ENCODE data around the gene ABCC4. TPM values are rescaled to one million over a fixed set of nuclear protein-coding genes. Genes with fewer than 3 reads are reported as not detected.

The ABCC4 gene
- total and polyA plus RNA-seq, 4 donors = 0.74 to 22.5 (median 2.0) TPM

DNA sequence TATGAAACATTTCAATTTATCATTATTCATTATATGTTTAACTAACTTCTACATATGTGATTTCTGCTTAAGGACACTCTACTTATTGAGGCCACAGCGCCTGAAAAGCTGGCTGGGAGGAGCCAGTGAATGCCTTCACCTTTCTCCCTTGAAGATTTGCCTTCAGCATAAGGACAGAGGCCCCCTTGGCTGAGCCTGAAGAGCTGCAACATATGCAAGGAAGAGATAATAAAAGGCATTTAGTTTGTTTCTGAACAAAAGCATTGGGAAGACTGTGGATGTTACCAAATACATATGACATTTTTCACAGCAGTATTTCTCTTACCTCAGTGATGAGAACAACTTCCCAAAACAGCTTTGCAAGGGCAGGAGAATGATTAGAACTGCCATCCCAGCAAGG lies 92.1 kb downstream of the ABCC4 start:
- TF ChIP-seq, protein P1, sequence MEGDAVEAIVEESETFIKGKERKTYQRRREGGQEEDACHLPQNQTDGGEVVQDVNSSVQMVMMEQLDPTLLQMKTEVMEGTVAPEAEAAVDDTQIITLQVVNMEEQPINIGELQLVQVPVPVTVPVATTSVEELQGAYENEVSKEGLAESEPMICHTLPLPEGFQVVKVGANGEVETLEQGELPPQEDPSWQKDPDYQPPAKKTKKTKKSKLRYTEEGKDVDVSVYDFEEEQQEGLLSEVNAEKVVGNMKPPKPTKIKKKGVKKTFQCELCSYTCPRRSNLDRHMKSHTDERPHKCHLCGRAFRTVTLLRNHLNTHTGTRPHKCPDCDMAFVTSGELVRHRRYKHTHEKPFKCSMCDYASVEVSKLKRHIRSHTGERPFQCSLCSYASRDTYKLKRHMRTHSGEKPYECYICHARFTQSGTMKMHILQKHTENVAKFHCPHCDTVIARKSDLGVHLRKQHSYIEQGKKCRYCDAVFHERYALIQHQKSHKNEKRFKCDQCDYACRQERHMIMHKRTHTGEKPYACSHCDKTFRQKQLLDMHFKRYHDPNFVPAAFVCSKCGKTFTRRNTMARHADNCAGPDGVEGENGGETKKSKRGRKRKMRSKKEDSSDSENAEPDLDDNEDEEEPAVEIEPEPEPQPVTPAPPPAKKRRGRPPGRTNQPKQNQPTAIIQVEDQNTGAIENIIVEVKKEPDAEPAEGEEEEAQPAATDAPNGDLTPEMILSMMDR (IDR thresholded peaks at IDR 0.05; ENCODE audit: low read depth, low read length, missing input control) = no peak
- TF ChIP-seq RXRA (IDR thresholded peaks at IDR 0.05) (no peak), JUND (IDR thresholded peaks at IDR 0.05) (no peak), NR2F2 (IDR thresholded peaks at IDR 0.05) (no peak)
- H3K9ac ChIP-seq (ENCODE audit: low read depth in 1 of 2, low read length in 2 of 2) = no peak overlapping the region
- H3K36me3 ChIP-seq (ENCODE audit: control insufficient read depth in 4 of 4, insufficient read depth in 3 of 4, low read depth in 1 of 4, low read length in 3 of 4) = no peaks in the 10 kb centered on the region
- no peak for DNase-seq (ENCODE audit: low spot score)
- no peak overlapping the region for H3K27ac ChIP-seq (ENCODE audit: low read depth in 1 of 2, low read length in 2 of 2)
- H3K9me3 ChIP-seq (ENCODE audit: control insufficient read depth in 4 of 4, low read length in 3 of 4) = no peaks in the 10 kb centered on the region
- 97% methylated on average over 1 of the region's 1 CpG for WGBS
- no peaks in the 10 kb centered on the region for H3K4me1 ChIP-seq (ENCODE audit: control insufficient read depth in 4 of 4, insufficient read depth in 4 of 4, low read length in 3 of 4)
- H3K27me3 ChIP-seq (ENCODE audit: control insufficient read depth in 4 of 4, insufficient read depth in 4 of 4, low read length in 3 of 4) = no peaks in the 10 kb centered on the region
- H3K4me3 ChIP-seq (ENCODE audit: low read depth in 1 of 3, low read length in 3 of 3) = no peak overlapping the region

DNA sequence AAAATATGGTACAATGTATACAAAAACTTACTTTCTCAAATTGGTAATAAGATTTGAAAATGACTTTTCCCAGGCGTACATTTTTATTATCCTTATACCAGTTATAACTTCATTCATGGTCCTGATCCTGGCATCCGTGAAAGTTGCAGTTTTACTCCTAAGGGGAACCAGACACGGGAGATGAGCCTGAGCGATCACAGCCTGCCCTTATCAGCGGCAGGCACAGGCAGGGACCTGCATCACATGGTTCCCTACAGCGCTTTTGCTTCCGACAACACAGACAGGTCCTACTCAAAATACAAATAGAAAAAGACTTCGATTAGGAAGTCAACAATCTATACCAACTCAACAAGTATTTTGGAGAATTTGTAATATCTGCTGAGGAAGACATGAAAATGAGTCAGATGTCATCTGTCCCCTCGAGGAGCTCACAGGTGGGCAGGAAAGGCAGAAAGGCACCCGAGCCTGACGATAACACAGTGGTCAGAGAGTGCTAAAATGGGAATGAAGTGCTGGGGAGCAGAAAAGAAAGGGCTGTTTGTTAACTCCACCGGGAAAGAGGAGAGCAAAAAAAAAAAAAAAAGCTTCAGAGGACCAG lies 93.4 kb downstream of the ABCC4 start:
- no peak overlapping the region for H3K27ac ChIP-seq (ENCODE audit: low read depth in 1 of 2, low read length in 2 of 2)
- no peak overlapping the region for H3K9ac ChIP-seq (ENCODE audit: low read depth in 1 of 2, low read length in 2 of 2)
- H3K4me1 ChIP-seq (ENCODE audit: control insufficient read depth in 4 of 4, insufficient read depth in 4 of 4, low read length in 3 of 4) = no peaks in the 10 kb centered on the region
- no peak overlapping the region for H3K4me3 ChIP-seq (ENCODE audit: low read depth in 1 of 3, low read length in 3 of 3)
- H3K36me3 ChIP-seq (ENCODE audit: control insufficient read depth in 4 of 4, insufficient read depth in 3 of 4, low read depth in 1 of 4, low read length in 3 of 4) = no peaks in the 10 kb centered on the region
- DNase-seq (ENCODE audit: low spot score) = no peak
- no peaks in the 10 kb centered on the region for H3K9me3 ChIP-seq (ENCODE audit: control insufficient read depth in 4 of 4, low read length in 3 of 4)
- TF ChIP-seq FOXA1 (IDR thresholded peaks at IDR 0.05) = no peak
- TF ChIP-seq, protein P2, sequence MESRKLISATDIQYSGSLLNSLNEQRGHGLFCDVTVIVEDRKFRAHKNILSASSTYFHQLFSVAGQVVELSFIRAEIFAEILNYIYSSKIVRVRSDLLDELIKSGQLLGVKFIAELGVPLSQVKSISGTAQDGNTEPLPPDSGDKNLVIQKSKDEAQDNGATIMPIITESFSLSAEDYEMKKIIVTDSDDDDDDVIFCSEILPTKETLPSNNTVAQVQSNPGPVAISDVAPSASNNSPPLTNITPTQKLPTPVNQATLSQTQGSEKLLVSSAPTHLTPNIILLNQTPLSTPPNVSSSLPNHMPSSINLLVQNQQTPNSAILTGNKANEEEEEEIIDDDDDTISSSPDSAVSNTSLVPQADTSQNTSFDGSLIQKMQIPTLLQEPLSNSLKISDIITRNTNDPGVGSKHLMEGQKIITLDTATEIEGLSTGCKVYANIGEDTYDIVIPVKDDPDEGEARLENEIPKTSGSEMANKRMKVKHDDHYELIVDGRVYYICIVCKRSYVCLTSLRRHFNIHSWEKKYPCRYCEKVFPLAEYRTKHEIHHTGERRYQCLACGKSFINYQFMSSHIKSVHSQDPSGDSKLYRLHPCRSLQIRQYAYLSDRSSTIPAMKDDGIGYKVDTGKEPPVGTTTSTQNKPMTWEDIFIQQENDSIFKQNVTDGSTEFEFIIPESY (IDR thresholded peaks at IDR 0.05) = no peak
- no peak for TF ChIP-seq HNF4A (conservative IDR thresholded peaks at IDR 0.05)
- TF ChIP-seq RXRA (IDR thresholded peaks at IDR 0.05) = no peak
- TF ChIP-seq, protein P3, sequence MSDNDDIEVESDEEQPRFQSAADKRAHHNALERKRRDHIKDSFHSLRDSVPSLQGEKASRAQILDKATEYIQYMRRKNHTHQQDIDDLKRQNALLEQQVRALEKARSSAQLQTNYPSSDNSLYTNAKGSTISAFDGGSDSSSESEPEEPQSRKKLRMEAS (IDR thresholded peaks at IDR 0.05) = no peak
- no peak for TF ChIP-seq YY1 (IDR thresholded peaks at IDR 0.05)
- TF ChIP-seq NR2F2 (IDR thresholded peaks at IDR 0.05) = no peak
- no peak for TF ChIP-seq EGR1 (IDR thresholded peaks at IDR 0.05; ENCODE audit: low read depth in 2 of 2)
- TF ChIP-seq JUND (IDR thresholded peaks at IDR 0.05) = no peak
- TF ChIP-seq, protein P4, sequence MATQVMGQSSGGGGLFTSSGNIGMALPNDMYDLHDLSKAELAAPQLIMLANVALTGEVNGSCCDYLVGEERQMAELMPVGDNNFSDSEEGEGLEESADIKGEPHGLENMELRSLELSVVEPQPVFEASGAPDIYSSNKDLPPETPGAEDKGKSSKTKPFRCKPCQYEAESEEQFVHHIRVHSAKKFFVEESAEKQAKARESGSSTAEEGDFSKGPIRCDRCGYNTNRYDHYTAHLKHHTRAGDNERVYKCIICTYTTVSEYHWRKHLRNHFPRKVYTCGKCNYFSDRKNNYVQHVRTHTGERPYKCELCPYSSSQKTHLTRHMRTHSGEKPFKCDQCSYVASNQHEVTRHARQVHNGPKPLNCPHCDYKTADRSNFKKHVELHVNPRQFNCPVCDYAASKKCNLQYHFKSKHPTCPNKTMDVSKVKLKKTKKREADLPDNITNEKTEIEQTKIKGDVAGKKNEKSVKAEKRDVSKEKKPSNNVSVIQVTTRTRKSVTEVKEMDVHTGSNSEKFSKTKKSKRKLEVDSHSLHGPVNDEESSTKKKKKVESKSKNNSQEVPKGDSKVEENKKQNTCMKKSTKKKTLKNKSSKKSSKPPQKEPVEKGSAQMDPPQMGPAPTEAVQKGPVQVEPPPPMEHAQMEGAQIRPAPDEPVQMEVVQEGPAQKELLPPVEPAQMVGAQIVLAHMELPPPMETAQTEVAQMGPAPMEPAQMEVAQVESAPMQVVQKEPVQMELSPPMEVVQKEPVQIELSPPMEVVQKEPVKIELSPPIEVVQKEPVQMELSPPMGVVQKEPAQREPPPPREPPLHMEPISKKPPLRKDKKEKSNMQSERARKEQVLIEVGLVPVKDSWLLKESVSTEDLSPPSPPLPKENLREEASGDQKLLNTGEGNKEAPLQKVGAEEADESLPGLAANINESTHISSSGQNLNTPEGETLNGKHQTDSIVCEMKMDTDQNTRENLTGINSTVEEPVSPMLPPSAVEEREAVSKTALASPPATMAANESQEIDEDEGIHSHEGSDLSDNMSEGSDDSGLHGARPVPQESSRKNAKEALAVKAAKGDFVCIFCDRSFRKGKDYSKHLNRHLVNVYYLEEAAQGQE (IDR thresholded peaks at IDR 0.05) = no peak
- TF ChIP-seq FOXA2 (IDR thresholded peaks at IDR 0.05) = no peak
- TF ChIP-seq SP1 (IDR thresholded peaks at IDR 0.05) = no peak
- TF ChIP-seq HNF4G (IDR thresholded peaks at IDR 0.05) = no peak
- TF ChIP-seq RAD21 (IDR thresholded peaks at IDR 0.05) = no peak
- no peak for TF ChIP-seq TAF1 (conservative IDR thresholded peaks at IDR 0.05)
- H3K27me3 ChIP-seq (ENCODE audit: control insufficient read depth in 4 of 4, insufficient read depth in 4 of 4, low read length in 3 of 4) = no peaks in the 10 kb centered on the region
- 86% methylated on average over 12 of the region's 12 CpGs for WGBS
